NCI-H2196 (cell line): ENCODE results near the gene ZWINT.
A peak's percentile ranks its signal among the peaks of the same experiment; 100 is the strongest.

Experiments used
- DNase-seq: peaks from one replicate; lab custom pipeline; 2025; ENCODE audit not compliant: unreplicated experiment; lab: John Stamatoyannopoulos, UW

Gene ZWINT

GRCh38 chr10:56360967-56361612 is at the start of gene ZWINT:
TSS of gene ZWINT (minus strand) at chr10:56361259. CDS start at chr10:56361236, 23 bp downstream.
- peak; percentile 79 for DNase-seq

GRCh38 chr10:56383806-56384205 is 22.7 kb upstream of the ZWINT start:
- no peak for DNase-seq

- no peak for DNase-seq
Measured at GRCh38 chr10:56370217-56371113, 9.4 kb upstream of the ZWINT start.

GRCh38 chr10:56360583-56360966 is 484 bp downstream of the ZWINT start:
- DNase-seq: no peak

GRCh38 chr10:56359837-56360236 is 1.2 kb downstream of the ZWINT start:
- no peak for DNase-seq

GRCh38 chr10:56357018-56357417 is 4.0 kb downstream of the ZWINT start:
- DNase-seq: no peak

- no peak for DNase-seq
Measured at GRCh38 chr10:56351909-56352630, 9.0 kb downstream of the ZWINT start.

- DNase-seq: no peak
Measured at GRCh38 chr10:56349611-56350010, 11.4 kb downstream of the ZWINT start.

GRCh38 chr10:56348101-56348500 is 13.0 kb downstream of the ZWINT start:
- no peak for DNase-seq

GRCh38 chr10:56346845-56347415 is 14.1 kb downstream of the ZWINT start:
- no peak for DNase-seq

- no peak for DNase-seq
Measured at GRCh38 chr10:56341612-56342011, 19.4 kb downstream of the ZWINT start.

- DNase-seq: no peak
Measured at GRCh38 chr10:56329961-56330360, 31.1 kb downstream of the ZWINT start.

- no peak for DNase-seq
Measured at GRCh38 chr10:56327118-56327517, 33.9 kb downstream of the ZWINT start.

- DNase-seq: no peak
Measured at GRCh38 chr10:56319386-56319785, 41.7 kb downstream of the ZWINT start.

GRCh38 chr10:56318816-56319215 is 42.2 kb downstream of the ZWINT start:
- no peak for DNase-seq

- DNase-seq: peak; percentile 2
Measured at GRCh38 chr10:56317603-56318002, 43.5 kb downstream of the ZWINT start.

GRCh38 chr10:56316603-56317002 is 44.5 kb downstream of the ZWINT start:
- no peak for DNase-seq
